MCF 10A (cell line): Measurements from ENCODE around the gene PSMA6. TPM values are rescaled to one million over a fixed set of nuclear protein-coding genes. Genes with fewer than 3 reads are reported as not detected.
"Not testable (repeated sequence)": the region's sequence is repeated elsewhere in the genome, so short reads cannot be mapped to it uniquely, and the experiment has no call there.

ENCODE experiments used
- BruUV-seq: library from RNA; stranded (reverse); fragments of 400-500 nt; replicated peaks from 2 replicates; lab custom pipeline; 2021; lab: Mats Ljungman, UMichigan
- CTCF ChIA-PET: fragments of 300-600 bp; sonication (Branson Sonifier 250); formaldehyde crosslinking; extraction: SDS; loops from one replicate; lab custom pipeline; 2021; ENCODE audit warnings: antibody characterized with exemption, inconsistent platforms; lab: Yijun Ruan, JAX
- POLR2A ChIA-PET: fragments of 300-600, 350-650 bp; sonication (Branson Sonifier 250); formaldehyde crosslinking; extraction: SDS; loops from one replicate; lab custom pipeline; 2020; ENCODE audit warnings: antibody characterized with exemption, inconsistent platforms; lab: Yijun Ruan, JAX
- DNase-seq: peaks from one replicate; pipeline ENCODE4 v3.0.0-alpha.2; 2018; ENCODE audit not compliant: unreplicated experiment
- H3K27ac Mint-ChIP-seq: one replicate; pipeline ENCODE4 v1.8.0; 2022; ENCODE audit warnings: mild to moderate bottlenecking, low read depth, mixed read lengths; ENCODE audit not compliant: unreplicated experiment
- H3K27me3 Mint-ChIP-seq: one replicate; pipeline ENCODE4 v1.8.0; 2022; ENCODE audit warnings: mixed read lengths; ENCODE audit not compliant: insufficient read depth, unreplicated experiment
- H3K36me3 Mint-ChIP-seq: one replicate; pipeline ENCODE4 v1.8.0; 2022; ENCODE audit warnings: mild to moderate bottlenecking, moderate library complexity, mixed read lengths; ENCODE audit not compliant: insufficient read depth, unreplicated experiment
- H3K4me1 Mint-ChIP-seq: one replicate; pipeline ENCODE4 v1.8.0; 2022; ENCODE audit warnings: mixed read lengths; ENCODE audit not compliant: insufficient read depth, unreplicated experiment
- H3K4me3 Mint-ChIP-seq: one replicate; pipeline ENCODE4 v1.8.0; 2022; ENCODE audit warnings: mild to moderate bottlenecking, moderate library complexity, mixed read lengths; ENCODE audit not compliant: unreplicated experiment
- H3K9me3 Mint-ChIP-seq: one replicate; pipeline ENCODE4 v1.8.0; 2022; ENCODE audit warnings: mixed read lengths; ENCODE audit not compliant: unreplicated experiment
- CTCF ChIP-seq: fragments of 200-600 bp; IDR thresholded peaks from one replicate; pipeline ENCODE4 v1.8.0; 2022; ENCODE audit warnings: antibody characterized with exemption, mild to moderate bottlenecking; ENCODE audit not compliant: unreplicated experiment
- intact Hi-C: fragments of 100-400 bp; cut with micrococcal nuclease; formaldehyde crosslinking; loops from 2 replicates; pipeline ENCODE4 v1.14.1; 2022
- total RNA-seq: library from RNA; stranded (reverse); gene quantifications from 2 replicates; pipeline ENCODE4 v1.2.3, GENCODE V29; 2022

The PSMA6 gene
- total RNA-seq, 1 experiment from 2014 or later: 260 TPM

DNA sequence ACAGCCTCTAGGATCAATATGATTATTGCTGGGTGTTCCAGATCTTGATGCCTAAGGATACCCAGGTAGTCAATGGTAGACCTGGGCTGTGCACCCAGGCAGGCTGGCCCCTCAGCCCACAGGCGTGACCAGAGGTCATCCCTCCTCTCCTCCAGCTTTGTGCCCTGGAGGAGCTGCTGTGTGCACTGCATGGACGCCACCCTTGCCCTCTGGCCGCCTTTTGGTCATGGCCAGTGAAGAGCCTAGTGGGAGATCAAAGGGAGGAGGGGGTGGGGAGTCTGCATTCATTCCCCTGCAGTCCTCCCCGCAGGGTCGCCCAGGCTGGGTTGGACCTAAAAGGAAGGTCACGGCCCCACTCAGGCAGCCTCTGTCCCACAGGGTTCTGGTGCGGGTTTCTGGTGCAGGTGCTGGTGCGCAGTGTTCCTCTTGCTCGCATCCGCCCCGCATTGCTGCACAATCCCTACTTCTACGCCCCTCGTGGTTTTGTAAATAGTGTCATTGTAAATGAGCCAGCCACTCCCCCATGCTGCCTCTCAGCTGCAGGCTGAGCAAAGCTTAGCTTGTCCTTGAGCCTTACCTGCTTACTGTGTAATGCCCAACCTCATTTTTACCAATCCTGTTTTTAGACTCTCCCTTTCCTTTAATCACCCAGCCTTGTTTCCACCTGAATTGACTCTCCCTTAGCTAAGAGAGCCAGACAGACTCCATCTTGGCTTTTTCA is 55.3 kb downstream of the PSMA6 start:
- intact Hi-C loops: no loop called here
- H3K4me1 Mint-ChIP-seq: peaks cover 2% of the 10 kb centered on the region
- no peaks in the 10 kb centered on the region for H3K27me3 Mint-ChIP-seq

DNA sequence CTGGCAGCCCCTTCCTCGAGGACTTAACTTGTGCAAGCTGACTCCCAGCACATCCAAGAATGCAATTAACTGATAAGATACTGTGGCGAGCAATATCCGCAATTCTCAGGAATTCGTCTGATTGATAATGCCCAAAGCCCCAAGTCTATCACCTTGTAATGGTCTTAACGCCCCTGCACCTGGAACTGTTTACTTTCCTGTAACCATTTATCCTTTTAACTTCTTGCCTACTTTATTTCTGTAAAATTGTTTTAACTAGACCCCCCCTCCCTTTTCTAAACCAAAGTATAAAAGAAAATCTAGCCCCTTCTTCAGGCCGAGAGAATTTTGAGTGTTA is 55.8 kb downstream of the PSMA6 start:
- H3K4me3 Mint-ChIP-seq, BruUV-seq, intact Hi-C loops, H3K9me3 Mint-ChIP-seq, DNase-seq, H3K4me1 Mint-ChIP-seq, H3K27me3 Mint-ChIP-seq, H3K36me3 Mint-ChIP-seq: not testable (repeated sequence)
- peak overlapping the region; percentile 57 for H3K27ac Mint-ChIP-seq
- CTCF ChIA-PET: interaction anchor here (0.6 kb wide), 1 partner anchor 118 kb away, joined by 3 read pairs; no protein-coding TSS in a partner anchor
- POLR2A ChIA-PET: interaction anchor here (0.6 to 1.1 kb wide), 4 partner anchors 8 to 256 kb away, joined by 3 read pairs; no protein-coding TSS in a partner anchor

More for the DNA sequence above, 55.3 kb downstream of the PSMA6 start:
- no peak for DNase-seq
- no peaks in the 10 kb centered on the region for H3K9me3 Mint-ChIP-seq
- H3K27ac Mint-ChIP-seq: peak overlapping the region; percentile 57
- H3K4me3 Mint-ChIP-seq: no peak overlapping the region
- H3K36me3 Mint-ChIP-seq: no peaks in the 10 kb centered on the region
- CTCF ChIA-PET: no interaction called here
- BruUV-seq: no TSS peak
- no peak for TF ChIP-seq CTCF
- POLR2A ChIA-PET: interaction anchor here (0.6 to 1.1 kb wide), 3 partner anchors 9 to 28 kb away, joined by 3 read pairs; no protein-coding TSS in a partner anchor

DNA sequence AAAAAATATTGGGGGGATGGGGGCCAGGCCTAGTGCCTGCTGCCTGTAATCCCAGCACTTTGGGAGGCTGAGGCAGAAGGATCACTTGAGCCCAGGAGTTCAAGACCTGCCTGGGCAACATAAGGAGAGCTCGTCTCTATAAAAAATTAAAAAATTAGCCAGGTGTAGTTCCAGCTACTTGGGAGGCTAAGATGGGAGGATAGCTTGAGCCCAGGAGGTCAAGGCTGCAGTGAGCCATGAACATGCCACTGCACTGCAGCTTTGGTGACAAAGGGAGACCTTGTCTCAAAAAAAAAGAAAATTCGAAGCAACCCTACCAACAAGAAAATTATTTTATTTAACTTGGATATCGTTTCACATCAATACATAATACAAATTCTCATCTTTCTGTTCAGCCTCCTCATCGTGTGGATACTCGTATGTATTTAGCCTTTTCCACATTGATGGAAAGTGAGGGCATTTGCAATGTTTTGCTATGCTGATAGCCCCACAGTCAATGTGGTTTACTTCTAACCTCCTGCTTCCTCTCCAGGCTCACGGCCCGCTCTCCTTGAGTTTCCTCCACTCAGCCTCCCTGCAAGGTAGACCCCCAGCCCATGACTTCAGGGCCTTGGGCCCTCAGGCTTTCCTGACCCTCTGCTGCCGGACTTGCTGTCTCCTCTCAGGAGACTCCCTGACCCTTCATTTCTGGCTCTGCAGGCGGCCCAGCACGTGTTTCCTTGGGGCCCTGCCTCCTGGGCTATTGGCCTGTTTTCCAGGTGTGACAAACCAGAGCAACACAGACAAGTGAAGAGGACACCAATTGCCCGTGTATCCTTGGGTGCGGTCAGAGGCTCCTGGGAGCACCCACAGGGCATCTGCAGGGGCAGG is 57.5 kb downstream of the PSMA6 start:
- POLR2A ChIA-PET: interaction anchor here (2.7 kb wide), 1 partner anchor 8 kb away, joined by 10 read pairs; no protein-coding TSS in a partner anchor
- H3K36me3 Mint-ChIP-seq: no peaks in the 10 kb centered on the region
- no peak overlapping the region for H3K4me3 Mint-ChIP-seq
- no TSS peak for BruUV-seq
- no peak overlapping the region for H3K27ac Mint-ChIP-seq
- intact Hi-C loops: no loop called here
- no peaks in the 10 kb centered on the region for H3K9me3 Mint-ChIP-seq
- CTCF ChIA-PET: no interaction called here
- no peaks in the 10 kb centered on the region for H3K27me3 Mint-ChIP-seq
- TF ChIP-seq CTCF: no peak
- no peak for DNase-seq
- no peaks in the 10 kb centered on the region for H3K4me1 Mint-ChIP-seq

DNA sequence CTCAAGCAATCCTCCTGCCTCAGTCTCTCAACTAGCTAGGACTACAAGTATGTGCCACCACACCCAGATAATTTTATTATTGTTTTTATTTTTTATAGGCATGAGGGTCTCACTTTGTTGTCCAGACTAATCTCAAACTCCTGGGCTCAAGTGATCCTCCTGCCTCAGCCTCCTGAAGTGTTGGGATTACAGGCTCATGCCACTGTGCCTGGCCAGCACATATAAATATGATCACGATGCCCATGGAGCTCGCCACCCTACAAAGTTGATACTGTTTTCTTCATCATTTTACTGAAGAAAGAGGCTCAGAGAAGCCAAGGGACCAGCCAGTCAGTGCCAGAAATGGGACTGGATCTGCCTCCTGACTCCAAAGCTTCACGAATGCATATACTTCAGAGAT is 59.3 kb downstream of the PSMA6 start:
- TF ChIP-seq CTCF: no peak
- Mint-ChIP-seq H3K27me3 (no peaks in the 10 kb centered on the region), H3K4me1 (peaks cover 8% of the 10 kb centered on the region), H3K9me3 (no peaks in the 10 kb centered on the region), H3K4me3 (no peak overlapping the region), H3K36me3 (no peaks in the 10 kb centered on the region), H3K27ac (no peak overlapping the region)
- BruUV-seq: no TSS peak
- no peak for DNase-seq
- intact Hi-C loops: no loop called here
- POLR2A ChIA-PET: interaction anchor here (0.9 to 2.7 kb wide), 4 partner anchors 10 to 53 kb away, joined by 3 to 10 read pairs (median 4); partner anchors contain the start of gene NFKBIA
- CTCF ChIA-PET: interaction anchor here (0.5 to 1.4 kb wide), 3 partner anchors 14 to 370 kb away, joined by 3 to 4 read pairs (median 3); no protein-coding TSS in a partner anchor
